HCT116 (cell line): ENCODE results near the gene RHBDD3. TPM values are rescaled to one million over a fixed set of nuclear protein-coding genes. Genes with fewer than 3 reads are reported as not detected.

Source experiments
- ATAC-seq: fragments of 200-7000 bp; cut with Tn5 transposase; 2 replicates; pipeline ENCODE4 v1.9.1; 2020; ENCODE audit warnings: mild to moderate bottlenecking, moderate library complexity
- BruUV-seq: library from RNA; stranded (reverse); fragments of 400-500 nt; replicated peaks from 2 replicates; lab custom pipeline; 2021; lab: Mats Ljungman, UMichigan
- CTCF ChIA-PET: fragments of 300-600 bp; sonication (Branson Sonifier 250); formaldehyde crosslinking; loops from one replicate; lab custom pipeline; 2021; ENCODE audit warnings: antibody characterized with exemption; lab: Charles Lee
- POLR2A ChIA-PET: fragments of 300-600, 350-600 bp; sonication (Branson Sonifier 250); formaldehyde crosslinking; loops from one replicate; lab custom pipeline; 2021; ENCODE audit warnings: antibody characterized with exemption; lab: Charles Lee
- RAD21 ChIA-PET, 2 experiments: fragments of 300-600 bp; sonication (Branson Sonifier 250); formaldehyde crosslinking; loops; one replicate each; lab custom pipeline; 2023; ENCODE audit warnings: low total read pairs in 2 of 2; ENCODE audit not compliant: uncharacterized antibody in 2 of 2, unreplicated experiment in 2 of 2, low non-redundant PET in 1 of 2; lab: Charles Lee
- DNase-seq: peaks from one replicate; pipeline ENCODE4 v3.0.0-alpha.2; 2010; ENCODE audit warnings: low read depth, low spot score
- H2AFZ ChIP-seq: fragments of 200-600 bp; shearing (Covaris generic), sonication (generic); 2 replicates; pipeline ENCODE4 v1.6.1; 2017; ENCODE audit warnings: low read depth, mixed run types, mixed read lengths, antibody characterized with exemption, low read length; ENCODE audit not compliant: poor library complexity, severe bottlenecking
- H3K27ac ChIP-seq: 2 replicates; pipeline ENCODE4 v1.5.1; 2012; ENCODE audit warnings: low read depth, low read length
- H3K27me3 ChIP-seq: fragments of 200-600 bp; sonication (generic); 2 replicates; pipeline ENCODE4 v1.6.1; 2016; ENCODE audit warnings: mixed run types, low read length, mixed read lengths; ENCODE audit not compliant: insufficient read depth
- H3K36me3 ChIP-seq, 2 experiments: fragments of 200-500 bp in 1 of 2; fragments of 200-600 bp in 1 of 2; sonication (Bioruptor generic) in 1 of 2; sonication (generic) in 1 of 2; 2 replicates each; pipeline versions ENCODE4 v1.5.1 to v1.6.1; 2014 to 2016; ENCODE audit warnings: low read length in 2 of 2, inconsistent platforms in 1 of 2, mixed read lengths in 1 of 2, mixed run types in 1 of 2; ENCODE audit not compliant: insufficient read depth in 2 of 2, control insufficient read depth in 1 of 2
- H3K4me1 ChIP-seq, 2 experiments: fragments of 200-600 bp in 1 of 2; sonication (generic) in 1 of 2; 2 replicates each; pipeline versions ENCODE4 v1.5.1 to v1.6.1; 2012 to 2017; ENCODE audit warnings: low read length in 2 of 2, inconsistent platforms in 1 of 2, mild to moderate bottlenecking in 1 of 2, mixed read lengths in 1 of 2, mixed run types in 1 of 2, moderate library complexity in 1 of 2; ENCODE audit not compliant: insufficient read depth in 2 of 2, control insufficient read depth in 1 of 2
- H3K4me2 ChIP-seq: fragments of 200-600 bp; sonication (generic); 2 replicates; pipeline ENCODE4 v1.6.1; 2017; ENCODE audit warnings: mixed run types, low read length, mixed read lengths
- H3K4me3 ChIP-seq, 2 experiments: fragments of 200-600 bp in 1 of 2; sonication (generic) in 1 of 2; replicated peaks in 1 of 2; 2 replicates each; pipeline ENCODE4 v1.5.1; 2011 to 2016; ENCODE audit warnings: low read length in 2 of 2, control low read depth in 1 of 2, low read depth in 1 of 2, mild to moderate bottlenecking in 1 of 2, mixed read lengths in 1 of 2, mixed run types in 1 of 2
- H3K79me2 ChIP-seq: fragments of 200-600 bp; sonication (generic); 2 replicates; pipeline ENCODE4 v1.6.1; 2017; ENCODE audit warnings: mild to moderate bottlenecking, mixed run types, low read length, moderate library complexity, mixed read lengths; ENCODE audit not compliant: insufficient read depth
- H3K9ac ChIP-seq: fragments of 200-600 bp; sonication (generic); 2 replicates; pipeline ENCODE4 v1.6.1; 2016; ENCODE audit warnings: low read length, mixed read lengths
- H3K9me2 ChIP-seq: fragments of 200-600 bp; sonication (generic), shearing (Covaris generic); 2 replicates; pipeline ENCODE4 v1.6.1; 2017; ENCODE audit warnings: mixed run types, mild to moderate bottlenecking, moderate library complexity; ENCODE audit not compliant: insufficient read depth
- H3K9me3 ChIP-seq, 2 experiments: fragments of 200-500 bp in 1 of 2; fragments of 200-600 bp in 1 of 2; sonication (Bioruptor generic) in 1 of 2; sonication (generic) in 1 of 2; 2 replicates each; pipeline ENCODE4 v1.6.1; 2014 to 2017; ENCODE audit warnings: low read length in 2 of 2, mixed read lengths in 2 of 2, inconsistent platforms in 1 of 2, low read depth in 1 of 2, mild to moderate bottlenecking in 1 of 2, mixed run types in 1 of 2, moderate library complexity in 1 of 2; ENCODE audit not compliant: control insufficient read depth in 1 of 2, insufficient read depth in 1 of 2
- H4K20me1 ChIP-seq: fragments of 200-600 bp; sonication (generic), shearing (Covaris generic); 2 replicates; pipeline ENCODE4 v1.6.1; 2017; ENCODE audit warnings: mixed run types, mild to moderate bottlenecking, moderate library complexity; ENCODE audit not compliant: insufficient read depth
- ATF3 ChIP-seq: IDR thresholded peaks from 2 replicates; pipeline ENCODE4 v1.6.1; 2012
- CBX3 ChIP-seq: IDR thresholded peaks from 2 replicates; pipeline ENCODE4 v1.6.1; 2012; ENCODE audit warnings: low read depth
- CEBPB ChIP-seq: IDR thresholded peaks from 2 replicates; pipeline ENCODE4 v1.6.1; 2012; ENCODE audit warnings: low read depth
- ELF1 ChIP-seq: IDR thresholded peaks from 2 replicates; pipeline ENCODE4 v1.6.1; 2012; ENCODE audit warnings: low read depth, borderline replicate concordance
- EZH2 ChIP-seq: fragments of 200-600 bp; sonication (generic); IDR thresholded peaks from 2 replicates; pipeline ENCODE4 v1.6.1; 2017; ENCODE audit warnings: antibody characterized with exemption, mixed run types
- EZH2phosphoT487 ChIP-seq: fragments of 200-600 bp; IDR thresholded peaks from 2 replicates; pipeline ENCODE4 v1.6.1; 2018; ENCODE audit warnings: antibody characterized with exemption, borderline replicate concordance
- FOSL1 ChIP-seq: IDR thresholded peaks from 2 replicates; pipeline ENCODE4 v1.6.1; 2012; ENCODE audit warnings: low read depth
- JUND ChIP-seq: IDR thresholded peaks from 2 replicates; pipeline ENCODE4 v1.6.1; 2012
- POLR2A ChIP-seq: IDR thresholded peaks from 2 replicates; pipeline ENCODE4 v1.7.0; 2011; ENCODE audit warnings: borderline replicate concordance; ENCODE audit not compliant: insufficient read depth, insufficient read length; ENCODE audit errors: extremely low read depth
- POLR2AphosphoS5 ChIP-seq: IDR thresholded peaks from 2 replicates; pipeline ENCODE4 v1.6.1; 2011; ENCODE audit warnings: mild to moderate bottlenecking, low read depth, low read length, moderate library complexity
- RAD21 ChIP-seq: IDR thresholded peaks from 2 replicates; pipeline ENCODE4 v1.6.1; 2012; ENCODE audit warnings: low read depth, mild to moderate bottlenecking
- SIN3A ChIP-seq: IDR thresholded peaks from 2 replicates; pipeline ENCODE4 v1.6.1; 2012; ENCODE audit warnings: low read depth
- TCF7L2 ChIP-seq: IDR thresholded peaks from 2 replicates; pipeline ENCODE4 v1.7.0; 2011; ENCODE audit warnings: borderline replicate concordance, inconsistent platforms; ENCODE audit not compliant: insufficient read depth, insufficient read length; ENCODE audit errors: extremely low read depth
- YY1 ChIP-seq: IDR thresholded peaks from 2 replicates; pipeline ENCODE4 v1.6.1; 2011; ENCODE audit warnings: low read length, low read depth, moderate library complexity, mild to moderate bottlenecking; ENCODE audit not compliant: insufficient replicate concordance; ENCODE audit errors: extremely low read depth
- ZFX ChIP-seq: fragments of 450-650 bp; IDR thresholded peaks from 2 replicates; pipeline ENCODE4 v1.6.1; 2017
- ZNF274 ChIP-seq: fragments of 200-500 bp; sonication (Bioruptor generic); IDR thresholded peaks from 2 replicates; pipeline ENCODE4 v1.6.1; 2014; ENCODE audit warnings: mild to moderate bottlenecking, low read depth, low read length, inconsistent platforms
- intact Hi-C: fragments of 100-400 bp; cut with micrococcal nuclease; formaldehyde crosslinking; loops from 2 replicates; pipeline ENCODE4 v1.10.0; 2022
- total RNA-seq: library from RNA; stranded (reverse); gene quantifications from one replicate; pipeline ENCODE4 v1.2.1, GENCODE V29; 2021; ENCODE audit not compliant: unreplicated experiment
- TF ChIP-seq, protein P1 (sequence below): IDR thresholded peaks from 2 replicates; pipeline ENCODE4 v1.6.1; 2012; ENCODE audit warnings: low read depth
- TF ChIP-seq, protein P2 (sequence below): IDR thresholded peaks from 2 replicates; pipeline ENCODE4 v1.6.1; 2011; ENCODE audit warnings: mild to moderate bottlenecking, low read length, moderate library complexity; ENCODE audit not compliant: insufficient replicate concordance; ENCODE audit errors: extremely low read depth
- TF ChIP-seq, protein P3 (sequence below): IDR thresholded peaks from 2 replicates; pipeline ENCODE4 v1.6.1; 2012

The RHBDD3 gene
- total RNA-seq, 1 experiment from 2014 or later, result 30.2 TPM

- DNase-seq, result no peak
- no TSS peak for BruUV-seq
These were observed 10.0 kb downstream of the RHBDD3 start for GRCh38 chr22:29257751-29258181.

More at GRCh38 chr22:29257751-29258181, 10.0 kb downstream of the RHBDD3 start:
- no peak overlapping the region for H3K4me3 ChIP-seq
- TF ChIP-seq EZH2 (no peak), SIN3A (no peak), ATF3 (no peak), RAD21 (no peak), CBX3 (no peak), POLR2A (no peak), JUND (no peak), EZH2phosphoT487 (no peak), FOSL1 (no peak), POLR2AphosphoS5 (no peak), TCF7L2 (no peak), CEBPB (no peak), ZNF274 (no peak), YY1 (no peak), ELF1 (no peak), ZFX (no peak)
- TF ChIP-seq, protein P1, sequence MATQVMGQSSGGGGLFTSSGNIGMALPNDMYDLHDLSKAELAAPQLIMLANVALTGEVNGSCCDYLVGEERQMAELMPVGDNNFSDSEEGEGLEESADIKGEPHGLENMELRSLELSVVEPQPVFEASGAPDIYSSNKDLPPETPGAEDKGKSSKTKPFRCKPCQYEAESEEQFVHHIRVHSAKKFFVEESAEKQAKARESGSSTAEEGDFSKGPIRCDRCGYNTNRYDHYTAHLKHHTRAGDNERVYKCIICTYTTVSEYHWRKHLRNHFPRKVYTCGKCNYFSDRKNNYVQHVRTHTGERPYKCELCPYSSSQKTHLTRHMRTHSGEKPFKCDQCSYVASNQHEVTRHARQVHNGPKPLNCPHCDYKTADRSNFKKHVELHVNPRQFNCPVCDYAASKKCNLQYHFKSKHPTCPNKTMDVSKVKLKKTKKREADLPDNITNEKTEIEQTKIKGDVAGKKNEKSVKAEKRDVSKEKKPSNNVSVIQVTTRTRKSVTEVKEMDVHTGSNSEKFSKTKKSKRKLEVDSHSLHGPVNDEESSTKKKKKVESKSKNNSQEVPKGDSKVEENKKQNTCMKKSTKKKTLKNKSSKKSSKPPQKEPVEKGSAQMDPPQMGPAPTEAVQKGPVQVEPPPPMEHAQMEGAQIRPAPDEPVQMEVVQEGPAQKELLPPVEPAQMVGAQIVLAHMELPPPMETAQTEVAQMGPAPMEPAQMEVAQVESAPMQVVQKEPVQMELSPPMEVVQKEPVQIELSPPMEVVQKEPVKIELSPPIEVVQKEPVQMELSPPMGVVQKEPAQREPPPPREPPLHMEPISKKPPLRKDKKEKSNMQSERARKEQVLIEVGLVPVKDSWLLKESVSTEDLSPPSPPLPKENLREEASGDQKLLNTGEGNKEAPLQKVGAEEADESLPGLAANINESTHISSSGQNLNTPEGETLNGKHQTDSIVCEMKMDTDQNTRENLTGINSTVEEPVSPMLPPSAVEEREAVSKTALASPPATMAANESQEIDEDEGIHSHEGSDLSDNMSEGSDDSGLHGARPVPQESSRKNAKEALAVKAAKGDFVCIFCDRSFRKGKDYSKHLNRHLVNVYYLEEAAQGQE, result no peak
- TF ChIP-seq, protein P2, sequence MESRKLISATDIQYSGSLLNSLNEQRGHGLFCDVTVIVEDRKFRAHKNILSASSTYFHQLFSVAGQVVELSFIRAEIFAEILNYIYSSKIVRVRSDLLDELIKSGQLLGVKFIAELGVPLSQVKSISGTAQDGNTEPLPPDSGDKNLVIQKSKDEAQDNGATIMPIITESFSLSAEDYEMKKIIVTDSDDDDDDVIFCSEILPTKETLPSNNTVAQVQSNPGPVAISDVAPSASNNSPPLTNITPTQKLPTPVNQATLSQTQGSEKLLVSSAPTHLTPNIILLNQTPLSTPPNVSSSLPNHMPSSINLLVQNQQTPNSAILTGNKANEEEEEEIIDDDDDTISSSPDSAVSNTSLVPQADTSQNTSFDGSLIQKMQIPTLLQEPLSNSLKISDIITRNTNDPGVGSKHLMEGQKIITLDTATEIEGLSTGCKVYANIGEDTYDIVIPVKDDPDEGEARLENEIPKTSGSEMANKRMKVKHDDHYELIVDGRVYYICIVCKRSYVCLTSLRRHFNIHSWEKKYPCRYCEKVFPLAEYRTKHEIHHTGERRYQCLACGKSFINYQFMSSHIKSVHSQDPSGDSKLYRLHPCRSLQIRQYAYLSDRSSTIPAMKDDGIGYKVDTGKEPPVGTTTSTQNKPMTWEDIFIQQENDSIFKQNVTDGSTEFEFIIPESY, result no peak
- TF ChIP-seq, protein P3, sequence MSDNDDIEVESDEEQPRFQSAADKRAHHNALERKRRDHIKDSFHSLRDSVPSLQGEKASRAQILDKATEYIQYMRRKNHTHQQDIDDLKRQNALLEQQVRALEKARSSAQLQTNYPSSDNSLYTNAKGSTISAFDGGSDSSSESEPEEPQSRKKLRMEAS, result no peak
- intact Hi-C loops, result no loop called here
- no peaks in the 10 kb centered on the region for H3K9me3 ChIP-seq
- no peak overlapping the region for H2AFZ ChIP-seq
- no peak overlapping the region for H3K4me2 ChIP-seq
- no peaks in the 10 kb centered on the region for H4K20me1 ChIP-seq
- no peaks in the 10 kb centered on the region for H3K36me3 ChIP-seq
- no peak overlapping the region for H3K9ac ChIP-seq
- ChIA-PET RAD21 (no interaction called here), CTCF (interaction anchor here (1.3 kb wide), 1 partner anchor 12 kb away, joined by 3 read pairs; no protein-coding TSS in a partner anchor), POLR2A (no interaction called here)
- no peak for ATAC-seq
- no peaks in the 10 kb centered on the region for H3K79me2 ChIP-seq
- H3K27me3 ChIP-seq, result no peaks in the 10 kb centered on the region
- no peaks in the 10 kb centered on the region; a peak in 1 of 4 replicates for H3K4me1 ChIP-seq
- no peak overlapping the region for H3K27ac ChIP-seq
- H3K9me2 ChIP-seq, result no peaks in the 10 kb centered on the region
